Measurements from ENCODE around the gene SPDYE4.

DNA sequence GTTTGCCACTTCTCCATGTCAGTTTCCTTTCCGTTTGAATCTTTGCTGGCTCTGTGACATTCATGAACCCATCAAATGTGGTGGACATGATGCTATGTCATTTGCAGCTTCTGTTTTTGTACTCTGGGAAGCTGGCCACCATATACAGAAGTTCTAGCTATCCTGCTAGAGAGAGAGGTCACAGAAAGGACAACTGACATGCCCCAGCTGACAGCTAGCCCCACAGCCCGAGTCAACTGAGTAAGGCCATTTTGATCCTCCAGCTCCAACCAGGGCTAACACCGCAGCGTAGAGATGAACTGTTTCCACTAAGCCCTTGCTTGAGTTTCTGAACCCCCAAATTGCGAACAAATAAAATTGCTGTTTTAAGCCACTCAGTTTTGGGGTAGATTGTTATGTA is 47.5 kb downstream of the SPDYE4 start:
- no peak for TF ChIP-seq CTCF (IDR thresholded peaks at IDR 0.05)
- no peak for TF ChIP-seq POLR2A (IDR thresholded peaks at IDR 0.05)
